ENCODE data around the gene GPX1.
A peak's percentile ranks its signal among the peaks of the same experiment; 100 is the strongest.

Gene GPX1

GRCh38 chr3:49386056-49386756 is 28.1 kb upstream of the GPX1 start:
- Histone ChIP-seq H3K9me3 (no peaks in the 10 kb centered on the region), H3K27ac (peak overlapping the region; percentile 77), H3K27me3 (no peaks in the 10 kb centered on the region), H3K4me3 (ENCODE audit: low read depth in 1 of 2, low read length in 1 of 2) (peak overlapping the region; percentile 4 to 5), H3K36me3 (no peaks in the 10 kb centered on the region), H3K4me1 (ENCODE audit: control insufficient read depth in 1 of 2, insufficient read depth in 1 of 2, low read depth in 1 of 2, low read length in 1 of 2) (peaks cover 31 to 32% of the 10 kb centered on the region in 2 experiments)
- TF ChIP-seq CTCF (IDR thresholded peaks at IDR 0.05): no peak

- TF ChIP-seq CTCF (IDR thresholded peaks at IDR 0.05): no peak
- peak overlapping the region in 1 of 2 experiments; percentile 5 for H3K4me3 ChIP-seq (ENCODE audit: low read depth in 1 of 2, low read length in 1 of 2)
- no peaks in the 10 kb centered on the region for H3K9me3 ChIP-seq
- H3K36me3 ChIP-seq: no peaks in the 10 kb centered on the region
- H3K27ac ChIP-seq: peak overlapping the region; percentile 77
- no peaks in the 10 kb centered on the region for H3K27me3 ChIP-seq
- peaks cover 31 to 32% of the 10 kb centered on the region in 2 experiments for H3K4me1 ChIP-seq (ENCODE audit: control insufficient read depth in 1 of 2, insufficient read depth in 1 of 2, low read depth in 1 of 2, low read length in 1 of 2)
Observed at GRCh38 chr3:49385617-49386016, 27.5 kb upstream of the GPX1 start.

DNA sequence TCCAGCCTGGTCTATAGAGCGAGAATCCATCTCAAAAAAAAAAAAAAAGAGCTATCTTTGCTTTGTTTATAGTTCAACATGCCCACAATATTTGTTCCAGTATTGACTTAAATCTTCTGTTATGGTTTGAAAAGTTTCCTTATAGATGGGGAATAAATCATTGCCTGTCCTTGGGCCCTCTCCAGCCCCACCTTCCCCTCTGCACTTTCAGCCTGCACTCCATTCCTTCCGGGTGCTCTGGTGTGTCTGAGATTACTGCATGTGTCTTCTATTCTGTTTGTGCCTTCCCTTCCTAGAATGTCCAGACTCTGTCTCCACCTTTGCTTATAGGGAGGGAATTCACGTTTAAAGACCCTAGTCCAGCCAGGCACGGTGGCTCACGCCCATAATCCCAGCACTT is 25.2 kb upstream of the GPX1 start:
- peak overlapping the region; percentile 23 for H3K27ac ChIP-seq
- TF ChIP-seq CTCF (IDR thresholded peaks at IDR 0.05): no peak
- H3K4me3 ChIP-seq (ENCODE audit: low read depth in 1 of 2, low read length in 1 of 2): no peak overlapping the region
- H3K9me3 ChIP-seq: no peaks in the 10 kb centered on the region
- no peaks in the 10 kb centered on the region for H3K27me3 ChIP-seq
- peaks cover 30 to 38% of the 10 kb centered on the region in 2 experiments for H3K4me1 ChIP-seq (ENCODE audit: control insufficient read depth in 1 of 2, insufficient read depth in 1 of 2, low read depth in 1 of 2, low read length in 1 of 2)
- H3K36me3 ChIP-seq: no peaks in the 10 kb centered on the region

DNA sequence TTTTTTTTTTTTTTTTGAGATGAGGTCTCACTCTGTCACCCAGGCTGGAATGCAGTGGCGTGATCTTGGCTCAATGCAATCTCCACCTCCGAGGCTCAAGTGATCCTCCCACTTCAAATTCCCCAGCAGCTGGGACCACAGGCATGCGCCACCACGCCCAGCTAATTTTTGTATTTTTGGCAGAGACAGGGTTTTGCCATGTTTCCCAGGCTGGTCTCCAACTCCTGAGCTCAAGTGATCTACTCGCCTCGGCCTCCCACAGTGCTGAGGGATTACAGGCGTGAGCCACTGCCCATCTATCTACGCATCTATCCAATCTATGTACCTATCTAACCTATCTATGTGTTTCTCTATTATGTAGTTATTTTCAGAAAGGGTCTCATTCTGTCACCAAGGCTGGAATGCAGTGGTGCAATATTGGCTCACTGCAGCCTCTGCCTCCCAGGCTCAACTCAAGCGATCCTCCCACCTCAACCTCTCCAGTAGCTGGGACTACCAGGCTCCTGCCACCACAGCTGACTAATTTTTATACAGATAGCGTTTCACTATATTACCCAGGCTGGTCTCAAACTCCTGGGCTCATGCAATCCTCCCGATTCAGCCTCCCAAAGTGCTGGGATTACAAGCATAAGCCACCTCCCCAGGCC is 20.2 kb upstream of the GPX1 start:
- Histone ChIP-seq H3K27ac (peak overlapping the region; percentile 31), H3K4me1 (ENCODE audit: control insufficient read depth in 1 of 2, insufficient read depth in 1 of 2, low read depth in 1 of 2, low read length in 1 of 2) (peaks cover 13 to 18% of the 10 kb centered on the region in 2 experiments), H3K9me3 (no peaks in the 10 kb centered on the region), H3K27me3 (no peaks in the 10 kb centered on the region), H3K4me3 (ENCODE audit: low read depth in 1 of 2, low read length in 1 of 2) (no peak overlapping the region), H3K36me3 (peaks cover 19% of the 10 kb centered on the region)
- TF ChIP-seq CTCF (IDR thresholded peaks at IDR 0.05): no peak

- no peaks in the 10 kb centered on the region for H3K27me3 ChIP-seq
- H3K27ac ChIP-seq: peak overlapping the region; percentile 51
- H3K9me3 ChIP-seq: no peaks in the 10 kb centered on the region
- H3K36me3 ChIP-seq: peaks cover 27% of the 10 kb centered on the region
- no peak overlapping the region for H3K4me3 ChIP-seq (ENCODE audit: low read depth in 1 of 2, low read length in 1 of 2)
- TF ChIP-seq CTCF (IDR thresholded peaks at IDR 0.05): no peak
- peaks cover 14 to 21% of the 10 kb centered on the region in 2 experiments for H3K4me1 ChIP-seq (ENCODE audit: control insufficient read depth in 1 of 2, insufficient read depth in 1 of 2, low read depth in 1 of 2, low read length in 1 of 2)
Observed at GRCh38 chr3:49377483-49377882, 19.3 kb upstream of the GPX1 start.
